Measurements from ENCODE around the gene ETV3. TPM values are rescaled to one million over a fixed set of nuclear protein-coding genes. Genes with fewer than 3 reads are reported as not detected.

Gene ETV3
- total RNA-seq, 1 donor: 17.0 TPM

- H3K4me3 ChIP-seq (ENCODE audit: low read depth, low read length): no peak overlapping the region
- no peak for TF ChIP-seq CTCF (IDR thresholded peaks at IDR 0.05; ENCODE audit: insufficient read depth, low read length)
- no peak for DNase-seq (ENCODE audit: low read depth)
These were observed 2.5 kb downstream of the ETV3 start for GRCh38 chr1:157135646-157136045.

GRCh38 chr1:157135070-157135469 lies 3.1 kb downstream of the ETV3 start:
- TF ChIP-seq CTCF (IDR thresholded peaks at IDR 0.05; ENCODE audit: insufficient read depth, low read length): no peak
- no peak overlapping the region for H3K4me3 ChIP-seq (ENCODE audit: low read depth, low read length)
- DNase-seq (ENCODE audit: low read depth): no peak

- no peak for DNase-seq (ENCODE audit: low read depth)
- TF ChIP-seq CTCF (IDR thresholded peaks at IDR 0.05; ENCODE audit: insufficient read depth, low read length): no peak
- H3K4me3 ChIP-seq (ENCODE audit: low read depth, low read length): no peak overlapping the region
These were observed 3.8 kb downstream of the ETV3 start for GRCh38 chr1:157134442-157134841.

GRCh38 chr1:157133426-157133825 lies 4.8 kb downstream of the ETV3 start:
- TF ChIP-seq CTCF (IDR thresholded peaks at IDR 0.05; ENCODE audit: insufficient read depth, low read length): no peak
- DNase-seq (ENCODE audit: low read depth): no peak
- H3K4me3 ChIP-seq (ENCODE audit: low read depth, low read length): no peak overlapping the region

- no peak overlapping the region for H3K4me3 ChIP-seq (ENCODE audit: low read depth, low read length)
- no peak for DNase-seq (ENCODE audit: low read depth)
- no peak for TF ChIP-seq CTCF (IDR thresholded peaks at IDR 0.05; ENCODE audit: insufficient read depth, low read length)
These were observed 5.5 kb downstream of the ETV3 start for GRCh38 chr1:157132616-157133167.

GRCh38 chr1:157132111-157132510 lies 6.1 kb downstream of the ETV3 start:
- DNase-seq (ENCODE audit: low read depth): no peak
- TF ChIP-seq CTCF (IDR thresholded peaks at IDR 0.05; ENCODE audit: insufficient read depth, low read length): no peak
- no peak overlapping the region for H3K4me3 ChIP-seq (ENCODE audit: low read depth, low read length)

- no peak for TF ChIP-seq CTCF (IDR thresholded peaks at IDR 0.05; ENCODE audit: insufficient read depth, low read length)
- DNase-seq (ENCODE audit: low read depth): no peak
- H3K4me3 ChIP-seq (ENCODE audit: low read depth, low read length): no peak overlapping the region
These were observed 6.9 kb downstream of the ETV3 start for GRCh38 chr1:157131281-157131680.
